Measurements from ENCODE around the gene LRRC43.

DNA sequence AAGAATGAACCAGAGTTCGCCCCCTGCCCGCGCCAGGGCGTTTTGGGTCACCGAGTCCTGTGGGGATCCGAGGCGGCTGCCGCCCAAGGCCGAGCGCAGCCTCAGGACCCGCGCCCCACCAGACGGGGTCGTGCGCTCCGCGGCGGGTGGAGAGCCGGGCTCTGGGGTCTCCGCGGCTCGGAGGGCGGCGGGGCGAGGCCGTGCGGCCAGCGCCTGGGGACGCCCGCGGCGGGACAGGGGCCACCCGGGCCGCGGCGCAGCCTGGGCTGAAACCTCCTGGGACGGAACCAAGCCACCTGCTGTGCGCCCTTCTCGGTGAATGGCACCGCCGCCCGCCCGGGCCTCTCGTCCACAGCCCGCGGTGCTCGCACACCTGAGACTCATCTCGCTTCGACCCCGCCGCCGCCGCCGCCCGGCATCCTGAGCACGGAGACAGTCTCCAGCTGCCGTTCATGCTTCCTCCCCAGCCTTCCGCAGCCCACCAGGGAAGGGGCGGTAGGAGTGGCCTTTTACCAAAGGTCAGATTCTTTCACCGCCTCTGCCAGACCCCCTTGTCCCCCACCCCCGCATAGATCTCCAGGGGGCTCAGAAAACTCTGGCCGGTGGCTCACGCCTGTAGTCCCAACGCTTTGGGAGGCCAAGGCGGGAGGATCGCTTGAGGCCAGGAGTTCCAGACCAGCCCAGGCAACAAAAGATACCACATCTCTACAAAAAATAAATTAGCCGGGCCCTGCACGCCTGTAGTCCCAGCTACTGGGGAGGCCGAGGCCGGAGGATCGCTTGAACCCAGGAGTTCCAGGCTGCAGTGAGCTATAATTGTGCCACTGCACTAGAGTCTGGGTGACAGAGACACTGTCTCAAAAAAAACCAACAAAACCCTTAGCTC lies 21.5 kb downstream of the LRRC43 start:
- TF ChIP-seq, protein P1, sequence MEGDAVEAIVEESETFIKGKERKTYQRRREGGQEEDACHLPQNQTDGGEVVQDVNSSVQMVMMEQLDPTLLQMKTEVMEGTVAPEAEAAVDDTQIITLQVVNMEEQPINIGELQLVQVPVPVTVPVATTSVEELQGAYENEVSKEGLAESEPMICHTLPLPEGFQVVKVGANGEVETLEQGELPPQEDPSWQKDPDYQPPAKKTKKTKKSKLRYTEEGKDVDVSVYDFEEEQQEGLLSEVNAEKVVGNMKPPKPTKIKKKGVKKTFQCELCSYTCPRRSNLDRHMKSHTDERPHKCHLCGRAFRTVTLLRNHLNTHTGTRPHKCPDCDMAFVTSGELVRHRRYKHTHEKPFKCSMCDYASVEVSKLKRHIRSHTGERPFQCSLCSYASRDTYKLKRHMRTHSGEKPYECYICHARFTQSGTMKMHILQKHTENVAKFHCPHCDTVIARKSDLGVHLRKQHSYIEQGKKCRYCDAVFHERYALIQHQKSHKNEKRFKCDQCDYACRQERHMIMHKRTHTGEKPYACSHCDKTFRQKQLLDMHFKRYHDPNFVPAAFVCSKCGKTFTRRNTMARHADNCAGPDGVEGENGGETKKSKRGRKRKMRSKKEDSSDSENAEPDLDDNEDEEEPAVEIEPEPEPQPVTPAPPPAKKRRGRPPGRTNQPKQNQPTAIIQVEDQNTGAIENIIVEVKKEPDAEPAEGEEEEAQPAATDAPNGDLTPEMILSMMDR (IDR thresholded peaks at IDR 0.05), result no peak
- TF ChIP-seq POLR2A (IDR thresholded peaks at IDR 0.05), result no peak
